Type B pancreatic cell (in vitro differentiated cells): ENCODE measurements around the gene CAMTA1. TPM values are rescaled to one million over a fixed set of nuclear protein-coding genes. Genes with fewer than 3 reads are reported as not detected.

ENCODE experiments used
- DNase-seq: peaks from one replicate; pipeline ENCODE4 v3.0.0; 2021; ENCODE audit warnings: mixed read lengths; ENCODE audit not compliant: unreplicated experiment; ENCODE audit errors: extremely low spot score
- H3K27ac Mint-ChIP-seq: 2 replicates; pipeline ENCODE4 v1.8.0; 2021; ENCODE audit warnings: mild to moderate bottlenecking, mixed read lengths
- H3K27me3 Mint-ChIP-seq: 2 replicates; pipeline ENCODE4 v1.8.0; 2021; ENCODE audit warnings: mixed read lengths
- H3K36me3 Mint-ChIP-seq: 2 replicates; pipeline ENCODE4 v1.8.0; 2021; ENCODE audit warnings: mixed read lengths
- H3K4me1 Mint-ChIP-seq: one replicate; pipeline ENCODE4 v1.8.0; 2021; ENCODE audit warnings: mixed read lengths; ENCODE audit not compliant: unreplicated experiment
- H3K4me3 Mint-ChIP-seq: 2 replicates; pipeline ENCODE4 v1.8.0; 2021; ENCODE audit warnings: mild to moderate bottlenecking, mixed read lengths
- H3K9me3 Mint-ChIP-seq: 2 replicates; pipeline ENCODE4 v1.8.0; 2021; ENCODE audit warnings: mixed read lengths
- CTCF ChIP-seq: fragments of 200-600 bp; sonication (generic); conservative IDR thresholded peaks from 2 replicates; pipeline ENCODE4 v1.5.0; 2021; ENCODE audit warnings: antibody characterized with exemption, mild to moderate bottlenecking
- total RNA-seq: library from RNA; stranded (reverse); gene quantifications from 2 replicates; pipeline ENCODE4 v1.2.1, GENCODE V29; 2021; ENCODE audit warnings: low replicate concordance

Gene CAMTA1
- total RNA-seq, 1 donor from 2014 or later: 82.5 TPM

- TF ChIP-seq CTCF: no peak
- no peak for DNase-seq
- H3K4me3 Mint-ChIP-seq: no peak overlapping the region
- no peaks in the 10 kb centered on the region for H3K36me3 Mint-ChIP-seq
- H3K4me1 Mint-ChIP-seq: peaks cover 20% of the 10 kb centered on the region
- H3K27me3 Mint-ChIP-seq: peaks cover 10% of the 10 kb centered on the region
- no peak overlapping the region for H3K27ac Mint-ChIP-seq
- no peaks in the 10 kb centered on the region for H3K9me3 Mint-ChIP-seq
Measured at GRCh38 chr1:7513081-7513480, 727.8 kb downstream of the CAMTA1 start.

GRCh38 chr1:7515175-7515574 lies 729.9 kb downstream of the CAMTA1 start:
- Mint-ChIP-seq H3K4me3 (no peak overlapping the region), H3K9me3 (no peaks in the 10 kb centered on the region), H3K27ac (no peak overlapping the region), H3K4me1 (peaks cover 11% of the 10 kb centered on the region), H3K27me3 (peaks cover 14% of the 10 kb centered on the region), H3K36me3 (no peaks in the 10 kb centered on the region)
- TF ChIP-seq CTCF: no peak
- DNase-seq: no peak

GRCh38 chr1:7515904-7516303 lies 730.6 kb downstream of the CAMTA1 start:
- Mint-ChIP-seq H3K36me3 (no peaks in the 10 kb centered on the region), H3K27ac (no peak overlapping the region), H3K9me3 (no peaks in the 10 kb centered on the region), H3K4me1 (peaks cover 11% of the 10 kb centered on the region), H3K4me3 (no peak overlapping the region), H3K27me3 (peaks cover 17% of the 10 kb centered on the region)
- DNase-seq: no peak
- no peak for TF ChIP-seq CTCF

- H3K36me3 Mint-ChIP-seq: no peaks in the 10 kb centered on the region
- H3K27me3 Mint-ChIP-seq: peaks cover 19% of the 10 kb centered on the region
- peaks cover 11% of the 10 kb centered on the region for H3K4me1 Mint-ChIP-seq
- no peak overlapping the region for H3K4me3 Mint-ChIP-seq
- H3K27ac Mint-ChIP-seq: no peak overlapping the region
- H3K9me3 Mint-ChIP-seq: no peaks in the 10 kb centered on the region
- no peak for TF ChIP-seq CTCF
- DNase-seq: no peak
Measured at GRCh38 chr1:7516341-7516740, 731.1 kb downstream of the CAMTA1 start.

- TF ChIP-seq CTCF: no peak
- DNase-seq: no peak
- Mint-ChIP-seq H3K9me3 (no peaks in the 10 kb centered on the region), H3K4me1 (peaks cover 10% of the 10 kb centered on the region), H3K4me3 (no peak overlapping the region), H3K36me3 (no peaks in the 10 kb centered on the region), H3K27ac (no peak overlapping the region), H3K27me3 (peaks cover 19% of the 10 kb centered on the region)
Measured at GRCh38 chr1:7516929-7517328, 731.7 kb downstream of the CAMTA1 start.
